Testis (tissue), 2 donors: Measurements from ENCODE around the gene TSPAN13.

Source experiments
- CTCF ChIP-seq, 3 experiments: fragments of 450-650 bp in 2 of 3; fragments of 200-600 bp in 1 of 3; sonication (generic) in 1 of 3; IDR thresholded peaks; one replicate each; pipeline ENCODE4 v1.5.1; 2016 to 2019; ENCODE audit warnings: antibody characterized with exemption in 3 of 3, mild to moderate bottlenecking in 2 of 3, moderate library complexity in 1 of 3
- POLR2A ChIP-seq: fragments of 450-650 bp; IDR thresholded peaks from one replicate; pipeline ENCODE4 v1.6.1; 2017; ENCODE audit warnings: antibody characterized with exemption, mild to moderate bottlenecking, moderate library complexity

- TF ChIP-seq CTCF (IDR thresholded peaks at IDR 0.05) (no peak), POLR2A (no peak)
Observed at GRCh38 chr7:16753932-16754855, 639 bp downstream of the TSPAN13 start.
